Vagina (tissue), 2 donors: Measurements from ENCODE around the gene KDM4B.

Source experiments
- CTCF ChIP-seq, 3 experiments: fragments of 450-650 bp in 2 of 3; fragments of 200-600 bp in 1 of 3; sonication (generic) in 1 of 3; IDR thresholded peaks; one replicate each; pipeline ENCODE4 v1.5.1; 2017 to 2019; ENCODE audit warnings: antibody characterized with exemption in 3 of 3, mild to moderate bottlenecking in 2 of 3, moderate library complexity in 2 of 3
- POLR2A ChIP-seq, 2 donors: fragments of 450-650 bp; IDR thresholded peaks; one replicate each; pipeline ENCODE4 v1.6.1; 2017; ENCODE audit warnings: antibody characterized with exemption in 2 of 2, mild to moderate bottlenecking in 2 of 2, moderate library complexity in 2 of 2

- TF ChIP-seq POLR2A (IDR thresholded peaks at IDR 0.05) (no peak), CTCF (IDR thresholded peaks at IDR 0.05) (no peak)
Observed at GRCh38 chr19:5101871-5102270, 133.0 kb downstream of the KDM4B start.
